HG03354 (cell line): ENCODE measurements around the gene SZT2.

Experiments
- ATAC-seq: cut with Tn5 transposase; IDR thresholded peaks from one replicate; pipeline ENCODE4 v1.9.1; 2021; ENCODE audit warnings: mild to moderate bottlenecking; ENCODE audit not compliant: unreplicated experiment, poor library complexity, severe bottlenecking

The SZT2 gene

GRCh38 chr1:43389326-43390313 lies at the start of gene SZT2, which contains the start of gene MED8:
TSS of gene SZT2 (plus strand) at chr1:43389899. CDS start at chr1:43389969, 70 bp downstream.
TSS of gene MED8 (minus strand) at chr1:43389800. CDS start at chr1:43389764, 36 bp downstream.
- ATAC-seq, result peak; percentile 96

GRCh38 chr1:43340559-43340958 lies 49.1 kb upstream of the SZT2 start:
- no peak for ATAC-seq

GRCh38 chr1:43344267-43344850 lies 45.3 kb upstream of the SZT2 start:
- ATAC-seq, result no peak

DNA sequence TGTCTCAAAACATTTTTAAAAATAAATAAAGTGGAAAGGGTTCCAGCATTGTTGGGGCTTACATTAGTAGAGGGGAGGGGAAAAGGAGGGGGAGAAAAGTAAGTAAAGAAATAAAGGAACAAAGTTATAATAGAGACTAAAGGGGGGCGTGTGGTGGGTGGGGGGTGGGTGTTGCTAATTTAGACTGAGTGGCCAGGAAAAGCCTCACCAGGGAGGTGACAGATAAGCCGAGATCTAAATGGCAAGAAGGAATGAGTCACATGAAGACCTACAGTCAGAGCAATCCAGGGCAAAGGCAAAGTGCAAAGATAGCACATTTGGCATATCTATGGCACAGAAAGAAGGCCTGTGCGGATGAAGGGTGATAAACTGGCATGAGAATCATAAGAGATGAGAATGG lies 44.6 kb upstream of the SZT2 start:
- no peak for ATAC-seq

DNA sequence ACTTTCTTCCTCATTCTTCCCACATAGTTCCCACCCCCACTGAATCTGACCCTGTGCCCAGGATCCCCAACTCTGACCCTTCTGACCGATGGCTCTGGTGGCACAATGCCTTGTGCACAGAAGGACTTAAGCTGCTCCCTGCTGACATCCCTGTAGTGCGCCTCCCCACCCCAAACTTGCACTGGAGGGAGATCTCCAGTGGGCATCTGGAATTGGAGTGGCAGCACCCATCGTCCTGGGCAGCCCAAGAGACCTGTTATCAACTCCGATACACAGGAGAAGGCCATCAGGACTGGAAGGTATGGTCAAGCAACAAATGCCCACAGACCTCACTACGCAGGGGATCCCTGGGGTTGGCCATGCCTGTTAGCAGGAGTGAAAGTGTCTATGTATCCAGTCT lies 43.1 kb upstream of the SZT2 start:
- ATAC-seq, result no peak

GRCh38 chr1:43348343-43348808 lies 41.3 kb upstream of the SZT2 start:
- ATAC-seq, result no peak

- no peak for ATAC-seq
These were observed 40.7 kb upstream of the SZT2 start for GRCh38 chr1:43348809-43349593.

- ATAC-seq, result no peak
These were observed 39.9 kb upstream of the SZT2 start for GRCh38 chr1:43349594-43350306.

DNA sequence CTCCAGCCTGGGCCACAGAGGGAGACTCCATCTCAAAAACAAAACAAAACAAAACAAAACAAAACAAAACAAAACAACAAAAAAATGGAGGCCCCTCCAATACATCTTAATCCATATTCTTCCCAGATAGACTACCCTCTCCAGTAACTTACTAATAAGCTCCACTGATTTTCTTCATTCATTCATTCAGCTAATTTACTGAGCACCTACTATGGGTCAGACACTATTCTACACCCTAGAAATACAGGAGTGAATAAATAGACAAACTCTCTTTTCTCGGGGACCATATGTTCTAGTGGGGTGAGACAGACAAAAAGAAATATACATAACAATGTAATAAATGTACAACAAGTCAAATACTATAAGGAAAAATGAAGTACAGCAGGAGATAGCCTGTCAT lies 38.7 kb upstream of the SZT2 start:
- ATAC-seq, result no peak

GRCh38 chr1:43351421-43352350 lies 38.0 kb upstream of the SZT2 start:
- ATAC-seq, result no peak

DNA sequence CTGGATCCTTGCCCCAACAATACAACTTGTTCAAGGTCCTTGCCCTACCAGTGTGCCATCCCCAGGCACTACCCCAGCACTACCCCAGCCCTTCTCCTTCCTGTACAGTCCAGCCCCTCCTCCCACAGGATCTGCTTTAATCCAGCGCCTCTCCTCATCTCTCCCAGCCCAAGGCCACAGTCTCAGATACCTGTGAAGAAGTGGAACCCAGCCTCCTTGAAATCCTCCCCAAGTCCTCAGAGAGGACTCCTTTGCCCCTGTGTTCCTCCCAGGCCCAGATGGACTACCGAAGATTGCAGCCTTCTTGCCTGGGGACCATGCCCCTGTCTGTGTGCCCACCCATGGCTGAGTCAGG lies 37.4 kb upstream of the SZT2 start:
- no peak for ATAC-seq

DNA sequence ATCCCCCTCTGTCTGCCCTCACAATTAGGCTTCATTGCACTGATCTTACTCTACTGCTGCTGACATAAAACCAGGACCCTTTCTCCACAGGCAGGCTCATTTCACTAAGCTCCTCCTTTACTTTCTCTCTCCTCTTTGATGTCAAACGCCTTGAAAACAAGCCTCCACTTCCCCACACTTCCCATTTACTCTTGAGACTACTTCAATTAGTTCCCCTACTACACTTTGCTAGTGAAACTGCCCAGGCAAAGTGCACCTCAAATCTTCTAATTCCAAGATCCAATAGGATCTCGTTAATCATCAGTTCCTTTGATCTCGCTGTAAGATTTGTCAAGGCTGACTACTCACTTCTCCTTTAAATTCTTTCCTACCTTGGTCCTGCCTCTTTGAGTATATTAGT lies 36.8 kb upstream of the SZT2 start:
- no peak for ATAC-seq

- ATAC-seq, result no peak
These were observed 35.2 kb upstream of the SZT2 start for GRCh38 chr1:43354471-43354870.

DNA sequence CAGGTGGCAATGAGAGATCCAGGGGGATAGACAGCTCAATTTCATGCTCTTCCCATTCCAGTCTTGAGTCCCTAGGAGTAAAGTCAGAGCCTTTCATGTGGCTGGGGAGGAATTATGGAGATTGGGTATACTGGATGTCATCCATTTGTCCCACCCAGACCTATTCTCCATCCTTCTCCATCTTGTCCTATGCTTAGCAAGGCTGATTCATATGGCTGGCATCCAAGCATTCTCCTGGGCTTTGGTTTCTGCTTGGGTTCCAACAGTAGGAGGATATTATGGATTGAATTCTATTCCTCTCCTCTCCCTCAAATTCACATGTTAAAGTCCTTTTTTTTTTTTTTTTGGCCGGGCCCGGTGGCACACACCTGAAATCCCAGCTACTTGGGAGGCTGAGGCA lies 34.8 kb upstream of the SZT2 start:
- ATAC-seq, result no peak

DNA sequence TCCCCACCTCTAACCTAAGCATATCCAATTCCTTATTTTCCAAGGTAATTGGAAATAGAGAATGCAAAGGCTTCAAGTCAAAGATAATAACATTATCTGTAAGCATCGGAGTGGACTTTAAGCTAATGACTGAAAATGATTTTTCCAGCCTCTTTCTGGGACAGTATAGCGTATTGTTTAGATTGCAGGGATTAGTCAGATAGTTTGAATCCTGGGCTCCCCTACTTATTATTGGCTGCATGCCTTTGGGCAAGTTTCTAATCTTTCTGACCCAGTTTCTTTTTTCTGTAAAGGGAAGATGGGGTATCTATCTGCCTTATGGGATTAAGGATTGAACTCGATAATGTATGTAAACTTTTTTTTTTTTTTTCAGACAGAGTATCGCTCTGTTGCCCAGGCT lies 32.4 kb upstream of the SZT2 start:
- ATAC-seq, result no peak

GRCh38 chr1:43358121-43358745 lies 31.5 kb upstream of the SZT2 start:
- no peak for ATAC-seq

- ATAC-seq, result peak; percentile 95
These were observed 30.7 kb upstream of the SZT2 start, which contains the start of gene CDC20 for GRCh38 chr1:43358746-43359693. TSS of gene CDC20 (plus strand) at chr1:43358981. CDS start at chr1:43359216, 235 bp downstream.
